ENCODE data around the gene ACP1. TPM values are rescaled to one million over a fixed set of nuclear protein-coding genes. Genes with fewer than 3 reads are reported as not detected.

The ACP1 gene
- total and polyA plus RNA-seq, 2 of the 8 experiments (the other 6 are each of a cell fraction or from before 2014, with no cell fraction given), result 115 to 155 TPM

Other genes with a start within 250 kb of the ACP1 start
- gene FAM110C, start 218.4 kb upstream of the ACP1 start, total RNA-seq (2021; fragmentation: NEBNext Ultra II Directional; extraction: Animal tissue kit (Norgen Biotek cat#: 25700)), result 13.2 and 15.4 TPM in 2 replicates
- 3.4 and 4.8 TPM in 2 replicates for gene FAM110C, start 218.4 kb upstream of the ACP1 start, polyA plus RNA-seq (2011; rRNA removed)
- 31.4 and 37.2 TPM in 2 replicates for gene SH3YL1, start 915 bp upstream of the ACP1 start, total RNA-seq (2021; fragmentation: NEBNext Ultra II Directional; extraction: Animal tissue kit (Norgen Biotek cat#: 25700))
- gene SH3YL1, start 915 bp upstream of the ACP1 start, polyA plus RNA-seq (2011; rRNA removed), result 12.9 and 13.6 TPM in 2 replicates
- gene ALKAL2, start 23.1 kb downstream of the ACP1 start, total RNA-seq (2021; fragmentation: NEBNext Ultra II Directional; extraction: Animal tissue kit (Norgen Biotek cat#: 25700)), result 10.4 and 11.5 TPM in 2 replicates
- gene ALKAL2, start 23.1 kb downstream of the ACP1 start, polyA plus RNA-seq (2011; rRNA removed), result 4.3 and 4.6 TPM in 2 replicates

Measured in H1 (cell line).